Measurements from ENCODE around the gene ITGAE.
A peak's percentile ranks its signal among the peaks of the same experiment; 100 is the strongest.

ITGAE gene

DNA sequence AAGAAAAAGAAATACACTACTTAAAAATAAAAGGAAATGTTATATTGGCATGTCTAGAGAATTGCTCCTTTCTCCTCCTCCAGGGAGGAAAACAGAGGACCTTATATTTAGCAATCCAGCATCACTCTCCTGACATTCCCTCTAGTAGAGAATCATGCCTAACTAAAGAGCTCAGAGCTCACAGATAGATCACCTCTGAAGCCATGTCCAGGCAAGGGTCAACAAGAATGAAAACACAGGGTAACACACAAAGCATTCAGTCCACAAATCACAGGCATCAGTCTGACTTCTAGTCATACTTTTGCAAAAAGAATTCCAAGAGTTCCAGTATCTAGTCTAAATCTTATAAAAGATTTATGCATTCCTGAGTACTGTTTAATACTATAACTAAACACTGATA lies 81.7 kb downstream of the ITGAE start:
- H2BK15ac ChIP-seq (replicated peaks; ENCODE audit: low read depth): no peak overlapping the region
- H3K36me3 ChIP-seq (ENCODE audit: control insufficient read depth, insufficient read depth, low read length): no peaks in the 10 kb centered on the region
- no peak for DNase-seq
- H3K27ac ChIP-seq (ENCODE audit: low read depth, low read length): no peak overlapping the region
- no peak overlapping the region for H4K8ac ChIP-seq (ENCODE audit: low read depth, low read length)
- no peak overlapping the region for H2BK5ac ChIP-seq (ENCODE audit: low read length)
- no peak overlapping the region for H3K18ac ChIP-seq (ENCODE audit: low read length)
- no peak overlapping the region for H2AK5ac ChIP-seq (ENCODE audit: low read length)
- no peak overlapping the region for H2BK120ac ChIP-seq (ENCODE audit: low read depth, low read length)
- H3K79me2 ChIP-seq (ENCODE audit: control insufficient read depth, insufficient read depth, low read length): peaks cover 3% of the 10 kb centered on the region
- no peak overlapping the region for H4K5ac ChIP-seq (ENCODE audit: low read length)
- no peak overlapping the region for H3K4ac ChIP-seq (ENCODE audit: low read depth, low read length)
- H3K4me2 ChIP-seq (ENCODE audit: low read length): no peak overlapping the region
- no peaks in the 10 kb centered on the region for H3K79me1 ChIP-seq (ENCODE audit: low read length)
- no peak overlapping the region for H3K56ac ChIP-seq (ENCODE audit: low read length)
- H3K9ac ChIP-seq (ENCODE audit: low read length): no peak overlapping the region
- H3K4me3 ChIP-seq (ENCODE audit: low read length): no peak overlapping the region
- no peak overlapping the region for H3K23ac ChIP-seq (ENCODE audit: low read length)
- H3K27me3 ChIP-seq (ENCODE audit: insufficient read depth, low read length, poor library complexity): no peaks in the 10 kb centered on the region
- no peaks in the 10 kb centered on the region for H3K4me1 ChIP-seq (ENCODE audit: control insufficient read depth, low read depth, low read length)

DNA sequence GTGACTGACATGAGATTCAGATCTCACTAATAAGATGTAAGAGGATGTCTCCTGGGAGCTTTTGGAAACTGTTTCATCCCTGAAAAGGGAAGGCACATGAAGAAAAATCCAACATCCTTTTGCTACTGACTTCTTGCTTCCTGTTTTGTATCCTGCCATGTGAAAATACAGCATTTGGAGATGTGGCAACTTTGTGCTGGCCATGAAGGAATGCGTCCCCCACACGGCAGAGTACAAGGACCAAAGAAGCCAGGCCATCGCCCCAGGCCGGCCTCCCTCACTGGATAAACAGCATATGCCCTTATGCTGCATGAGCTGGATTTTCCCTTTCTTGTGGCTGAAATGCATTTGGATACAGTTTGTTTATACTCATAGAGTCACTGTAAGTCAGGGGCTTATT lies 82.8 kb downstream of the ITGAE start:
- Histone ChIP-seq H2BK120ac (ENCODE audit: low read depth, low read length) (no peak overlapping the region), H3K23ac (ENCODE audit: low read length) (no peak overlapping the region), H3K4me2 (ENCODE audit: low read length) (no peak overlapping the region), H3K79me1 (ENCODE audit: low read length) (no peaks in the 10 kb centered on the region), H4K8ac (ENCODE audit: low read depth, low read length) (no peak overlapping the region), H3K36me3 (ENCODE audit: control insufficient read depth, insufficient read depth, low read length) (no peaks in the 10 kb centered on the region), H3K56ac (ENCODE audit: low read length) (no peak overlapping the region), H3K4me1 (ENCODE audit: control insufficient read depth, low read depth, low read length) (no peaks in the 10 kb centered on the region), H3K4ac (ENCODE audit: low read depth, low read length) (no peak overlapping the region), H3K27ac (ENCODE audit: low read depth, low read length) (no peak overlapping the region), H2BK15ac (replicated peaks; ENCODE audit: low read depth) (no peak overlapping the region), H3K4me3 (ENCODE audit: low read length) (no peak overlapping the region), H3K9ac (ENCODE audit: low read length) (no peak overlapping the region), H3K18ac (ENCODE audit: low read length) (no peak overlapping the region), H2BK5ac (ENCODE audit: low read length) (no peak overlapping the region), H3K27me3 (ENCODE audit: insufficient read depth, low read length, poor library complexity) (no peaks in the 10 kb centered on the region), H3K79me2 (ENCODE audit: control insufficient read depth, insufficient read depth, low read length) (no peaks in the 10 kb centered on the region), H4K5ac (ENCODE audit: low read length) (no peak overlapping the region), H2AK5ac (ENCODE audit: low read length) (no peak overlapping the region)
- WGBS (ENCODE audit: extremely low coverage, insufficient coverage, low lambda C conversion rate): no CpG with 5 or more reads among the region's 4 CpGs
- DNase-seq: no peak

DNA sequence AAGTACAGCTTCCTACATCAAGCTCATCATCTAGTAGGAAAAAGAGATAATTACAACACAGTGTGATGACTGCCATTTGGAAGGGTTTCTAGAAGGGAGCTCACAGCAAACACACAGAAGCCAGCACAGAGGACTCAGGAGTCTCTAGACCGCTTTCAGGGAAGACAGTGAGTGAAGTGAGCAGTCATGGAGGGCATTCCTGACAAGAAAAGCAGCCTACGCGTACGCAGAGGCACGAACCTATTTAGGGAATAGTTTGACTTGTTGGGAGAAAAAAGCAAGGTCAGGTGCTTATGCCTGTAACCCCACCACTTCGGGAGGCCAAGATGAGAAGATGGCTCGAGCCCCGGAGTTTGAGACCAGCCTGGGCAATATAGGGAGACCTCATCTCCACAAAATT lies 85.7 kb downstream of the ITGAE start:
- Histone ChIP-seq H3K9ac (ENCODE audit: low read length) (no peak overlapping the region), H3K79me2 (ENCODE audit: control insufficient read depth, insufficient read depth, low read length) (no peaks in the 10 kb centered on the region), H2BK15ac (replicated peaks; ENCODE audit: low read depth) (no peak overlapping the region), H3K56ac (ENCODE audit: low read length) (no peak overlapping the region), H3K4me1 (ENCODE audit: control insufficient read depth, low read depth, low read length) (no peaks in the 10 kb centered on the region), H3K4me3 (ENCODE audit: low read length) (no peak overlapping the region), H3K23ac (ENCODE audit: low read length) (no peak overlapping the region), H3K4ac (ENCODE audit: low read depth, low read length) (no peak overlapping the region), H3K36me3 (ENCODE audit: control insufficient read depth, insufficient read depth, low read length) (peaks cover 4% of the 10 kb centered on the region), H2BK120ac (ENCODE audit: low read depth, low read length) (no peak overlapping the region), H3K79me1 (ENCODE audit: low read length) (no peaks in the 10 kb centered on the region), H4K8ac (ENCODE audit: low read depth, low read length) (no peak overlapping the region), H3K27me3 (ENCODE audit: insufficient read depth, low read length, poor library complexity) (no peaks in the 10 kb centered on the region), H3K4me2 (ENCODE audit: low read length) (no peak overlapping the region), H4K5ac (ENCODE audit: low read length) (no peak overlapping the region), H3K18ac (ENCODE audit: low read length) (no peak overlapping the region), H3K27ac (ENCODE audit: low read depth, low read length) (no peak overlapping the region), H2BK5ac (ENCODE audit: low read length) (no peak overlapping the region), H2AK5ac (ENCODE audit: low read length) (no peak overlapping the region)
- WGBS (ENCODE audit: extremely low coverage, insufficient coverage, low lambda C conversion rate): no CpG with 5 or more reads among the region's 8 CpGs
- DNase-seq: no peak

DNA sequence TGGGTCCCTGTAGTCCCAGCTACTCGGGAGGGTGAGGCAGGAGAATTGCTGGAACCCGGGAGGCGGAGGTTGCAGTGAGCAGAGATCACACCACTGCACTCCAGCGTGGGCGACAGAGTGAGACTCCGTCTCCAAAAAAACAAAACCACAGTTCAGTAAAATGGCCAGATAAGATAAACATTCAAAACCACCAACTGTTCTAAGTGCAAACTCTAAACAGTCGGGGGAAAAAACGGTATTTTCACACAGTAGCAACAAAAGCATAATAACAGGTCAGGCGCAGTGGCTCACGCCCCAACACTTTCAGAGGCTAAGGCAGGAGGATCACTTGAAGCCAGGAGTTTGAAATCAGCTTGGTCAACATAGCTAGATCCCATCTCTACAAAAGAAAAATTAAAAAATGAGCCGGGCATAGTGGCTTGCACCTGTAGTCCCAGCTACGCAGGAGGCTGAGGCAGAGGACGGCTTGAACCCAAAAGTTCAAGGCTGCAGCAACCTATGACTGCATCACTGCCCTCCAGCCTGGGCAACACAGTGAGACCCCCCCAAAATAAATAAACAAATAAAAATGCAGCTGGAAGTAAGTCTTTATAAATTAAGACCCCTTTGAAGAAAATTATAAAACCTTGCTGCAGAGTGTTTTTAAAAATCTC lies 88.1 kb downstream of the ITGAE start:
- Histone ChIP-seq H3K36me3 (ENCODE audit: control insufficient read depth, insufficient read depth, low read length) (peaks cover 4% of the 10 kb centered on the region), H4K8ac (ENCODE audit: low read depth, low read length) (no peak overlapping the region), H3K56ac (ENCODE audit: low read length) (no peak overlapping the region), H2BK15ac (replicated peaks; ENCODE audit: low read depth) (no peak overlapping the region), H3K27ac (ENCODE audit: low read depth, low read length) (no peak overlapping the region), H3K79me1 (ENCODE audit: low read length) (no peaks in the 10 kb centered on the region), H3K18ac (ENCODE audit: low read length) (no peak overlapping the region), H3K4me1 (ENCODE audit: control insufficient read depth, low read depth, low read length) (no peaks in the 10 kb centered on the region), H2BK5ac (ENCODE audit: low read length) (no peak overlapping the region), H3K27me3 (ENCODE audit: insufficient read depth, low read length, poor library complexity) (no peaks in the 10 kb centered on the region), H3K4ac (ENCODE audit: low read depth, low read length) (no peak overlapping the region), H3K4me3 (ENCODE audit: low read length) (no peak overlapping the region), H4K5ac (ENCODE audit: low read length) (no peak overlapping the region), H3K4me2 (ENCODE audit: low read length) (no peak overlapping the region), H3K23ac (ENCODE audit: low read length) (no peak overlapping the region), H3K79me2 (ENCODE audit: control insufficient read depth, insufficient read depth, low read length) (no peaks in the 10 kb centered on the region), H2AK5ac (ENCODE audit: low read length) (no peak overlapping the region), H2BK120ac (ENCODE audit: low read depth, low read length) (no peak overlapping the region), H3K9ac (ENCODE audit: low read length) (no peak overlapping the region)
- WGBS (ENCODE audit: extremely low coverage, insufficient coverage, low lambda C conversion rate): no CpG with 5 or more reads among the region's 13 CpGs
- no peak for DNase-seq

DNA sequence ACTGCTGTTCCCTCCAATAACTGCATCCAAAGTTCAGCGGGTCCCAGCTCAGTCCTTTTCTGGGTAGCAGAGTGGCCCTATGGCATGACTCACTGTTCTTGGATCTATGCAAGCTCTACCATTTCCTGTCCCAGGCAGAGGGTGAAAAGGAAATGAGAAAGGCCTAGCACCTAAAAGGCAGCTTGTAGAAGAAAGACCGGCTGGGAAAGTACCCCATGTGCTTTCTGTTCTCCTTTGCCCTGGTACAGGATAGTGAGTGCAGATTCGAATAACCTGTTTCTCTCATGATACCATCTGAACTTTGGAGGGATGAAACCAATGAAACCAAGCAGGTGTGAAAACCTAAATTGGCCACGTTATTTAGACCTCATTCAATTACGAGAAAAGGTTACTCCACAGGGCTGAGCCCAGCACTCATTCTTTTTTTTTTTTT lies 90.0 kb downstream of the ITGAE start:
- Histone ChIP-seq H2AK5ac (ENCODE audit: low read length) (no peak overlapping the region), H3K4me1 (ENCODE audit: control insufficient read depth, low read depth, low read length) (no peaks in the 10 kb centered on the region), H2BK5ac (ENCODE audit: low read length) (no peak overlapping the region), H3K18ac (ENCODE audit: low read length) (no peak overlapping the region), H3K9ac (ENCODE audit: low read length) (no peak overlapping the region), H4K8ac (ENCODE audit: low read depth, low read length) (no peak overlapping the region), H3K79me2 (ENCODE audit: control insufficient read depth, insufficient read depth, low read length) (no peaks in the 10 kb centered on the region), H3K79me1 (ENCODE audit: low read length) (no peaks in the 10 kb centered on the region), H3K36me3 (ENCODE audit: control insufficient read depth, insufficient read depth, low read length) (peaks cover 4% of the 10 kb centered on the region), H2BK15ac (replicated peaks; ENCODE audit: low read depth) (no peak overlapping the region), H3K4me3 (ENCODE audit: low read length) (no peak overlapping the region), H3K4me2 (ENCODE audit: low read length) (no peak overlapping the region), H2BK120ac (ENCODE audit: low read depth, low read length) (no peak overlapping the region), H3K23ac (ENCODE audit: low read length) (no peak overlapping the region), H3K56ac (ENCODE audit: low read length) (no peak overlapping the region), H3K27me3 (ENCODE audit: insufficient read depth, low read length, poor library complexity) (no peaks in the 10 kb centered on the region), H4K5ac (ENCODE audit: low read length) (no peak overlapping the region), H3K27ac (ENCODE audit: low read depth, low read length) (no peak overlapping the region), H3K4ac (ENCODE audit: low read depth, low read length) (no peak overlapping the region)
- peak; percentile 58 for DNase-seq
- no CpG with 5 or more reads among the region's 5 CpGs for WGBS (ENCODE audit: extremely low coverage, insufficient coverage, low lambda C conversion rate)

DNA sequence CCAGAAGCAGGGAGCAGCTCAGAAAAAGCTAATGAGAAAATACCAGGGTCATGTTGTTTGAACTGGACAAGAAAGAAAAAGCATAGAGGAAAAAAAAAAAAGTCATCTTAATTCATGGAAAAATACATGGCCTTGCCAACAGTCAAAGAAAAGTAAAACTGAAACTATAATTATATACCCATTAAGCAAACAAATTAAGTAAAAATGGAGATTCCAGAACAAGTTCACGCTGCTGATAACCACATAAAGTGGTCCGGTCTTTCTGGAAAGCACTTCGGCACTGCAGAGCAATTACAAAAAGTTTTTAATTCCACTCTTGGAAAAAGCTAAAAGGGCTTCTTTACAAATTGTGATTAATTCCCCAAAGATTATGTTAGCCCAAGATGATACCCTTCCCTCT lies 92.6 kb downstream of the ITGAE start:
- Histone ChIP-seq H4K8ac (ENCODE audit: low read depth, low read length) (no peak overlapping the region), H2AK5ac (ENCODE audit: low read length) (no peak overlapping the region), H3K27me3 (ENCODE audit: insufficient read depth, low read length, poor library complexity) (no peaks in the 10 kb centered on the region), H3K79me2 (ENCODE audit: control insufficient read depth, insufficient read depth, low read length) (no peaks in the 10 kb centered on the region), H3K4ac (ENCODE audit: low read depth, low read length) (no peak overlapping the region), H3K27ac (ENCODE audit: low read depth, low read length) (no peak overlapping the region), H3K56ac (ENCODE audit: low read length) (no peak overlapping the region), H3K23ac (ENCODE audit: low read length) (no peak overlapping the region), H3K4me3 (ENCODE audit: low read length) (no peak overlapping the region), H2BK5ac (ENCODE audit: low read length) (no peak overlapping the region), H3K18ac (ENCODE audit: low read length) (no peak overlapping the region), H3K4me2 (ENCODE audit: low read length) (no peak overlapping the region), H3K9ac (ENCODE audit: low read length) (no peak overlapping the region), H3K36me3 (ENCODE audit: control insufficient read depth, insufficient read depth, low read length) (peaks cover 4% of the 10 kb centered on the region), H2BK120ac (ENCODE audit: low read depth, low read length) (no peak overlapping the region), H3K4me1 (ENCODE audit: control insufficient read depth, low read depth, low read length) (no peaks in the 10 kb centered on the region), H4K5ac (ENCODE audit: low read length) (no peak overlapping the region), H3K79me1 (ENCODE audit: low read length) (no peaks in the 10 kb centered on the region), H2BK15ac (replicated peaks; ENCODE audit: low read depth) (no peak overlapping the region)
- no CpG with 5 or more reads among the region's 3 CpGs for WGBS (ENCODE audit: extremely low coverage, insufficient coverage, low lambda C conversion rate)
- no peak for DNase-seq
